GM21717 (cell line): Measurements from ENCODE around the gene MAP3K9.

Source experiments
- ATAC-seq: cut with Tn5 transposase; IDR thresholded peaks from one replicate; pipeline ENCODE4 v1.9.1; 2021; ENCODE audit warnings: mild to moderate bottlenecking, moderate library complexity; ENCODE audit not compliant: unreplicated experiment

Gene MAP3K9

DNA sequence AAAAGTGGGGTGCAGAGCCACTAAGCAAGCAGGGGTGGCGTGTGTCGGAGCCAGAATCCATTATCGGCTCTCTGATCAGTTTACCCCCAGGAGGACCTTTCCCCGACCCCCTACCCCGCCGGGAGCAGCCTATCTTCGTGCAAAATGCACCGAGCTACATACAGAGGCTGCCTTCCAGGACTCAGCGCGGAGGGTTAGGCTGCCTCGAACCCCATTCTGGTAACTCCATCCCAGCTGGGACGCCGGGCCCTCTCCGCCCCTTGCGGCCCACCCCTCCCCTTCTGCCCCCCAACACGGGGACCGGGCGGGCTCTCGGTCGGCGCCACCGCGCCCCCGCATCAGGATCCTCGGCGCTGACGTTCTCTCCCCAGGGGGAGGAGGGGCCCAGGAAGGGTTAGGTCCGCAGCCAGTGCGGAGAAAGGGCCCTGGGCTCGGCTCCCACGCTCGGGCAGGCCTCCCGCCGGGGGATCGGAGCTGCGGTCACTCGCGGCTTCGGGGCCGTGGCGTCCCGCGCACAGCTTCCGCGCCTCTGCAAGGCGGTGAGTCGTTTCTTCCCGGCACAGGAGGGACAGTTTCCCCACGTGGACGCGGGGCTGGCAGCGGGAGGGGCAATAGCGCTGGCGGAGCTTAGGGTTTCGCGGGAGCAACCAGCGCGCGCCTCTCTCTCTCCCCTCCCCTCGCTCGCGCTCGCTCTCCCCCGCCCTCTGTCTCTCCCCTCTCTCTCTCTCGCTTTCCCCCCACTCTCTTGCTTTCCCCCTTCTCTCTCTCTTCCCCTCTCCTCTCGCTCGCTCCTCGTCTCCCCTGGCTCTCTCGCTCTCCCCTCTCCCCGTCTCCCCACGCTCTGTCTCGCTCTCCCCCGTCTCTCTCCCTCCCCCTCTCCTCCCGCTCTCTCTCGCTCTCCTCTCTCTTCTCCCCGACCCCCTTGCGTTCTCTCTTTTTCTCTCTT lies 12.5 kb upstream of the MAP3K9 start:
- no peak for ATAC-seq

DNA sequence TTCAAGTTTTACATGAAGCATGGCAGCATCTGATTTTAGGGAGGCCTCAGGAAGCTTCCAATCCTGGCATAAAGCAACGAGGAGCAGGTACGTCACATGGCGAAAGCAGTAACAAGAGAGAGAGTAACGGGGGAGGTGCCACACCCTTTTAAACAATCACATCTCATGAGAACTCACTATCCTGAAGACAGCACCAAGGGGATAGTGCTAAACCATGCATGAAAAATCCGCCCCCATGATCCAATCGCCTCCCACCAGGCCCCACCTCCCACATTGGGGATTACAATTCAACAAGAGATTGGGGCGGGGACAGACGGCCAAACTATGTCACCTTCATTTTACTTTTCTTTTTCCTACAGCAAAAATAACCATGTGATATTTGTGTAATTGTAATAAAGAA lies 7.2 kb upstream of the MAP3K9 start:
- ATAC-seq, result no peak

GRCh38 chr14:70814466-70814865 lies 5.2 kb upstream of the MAP3K9 start:
- ATAC-seq, result no peak

DNA sequence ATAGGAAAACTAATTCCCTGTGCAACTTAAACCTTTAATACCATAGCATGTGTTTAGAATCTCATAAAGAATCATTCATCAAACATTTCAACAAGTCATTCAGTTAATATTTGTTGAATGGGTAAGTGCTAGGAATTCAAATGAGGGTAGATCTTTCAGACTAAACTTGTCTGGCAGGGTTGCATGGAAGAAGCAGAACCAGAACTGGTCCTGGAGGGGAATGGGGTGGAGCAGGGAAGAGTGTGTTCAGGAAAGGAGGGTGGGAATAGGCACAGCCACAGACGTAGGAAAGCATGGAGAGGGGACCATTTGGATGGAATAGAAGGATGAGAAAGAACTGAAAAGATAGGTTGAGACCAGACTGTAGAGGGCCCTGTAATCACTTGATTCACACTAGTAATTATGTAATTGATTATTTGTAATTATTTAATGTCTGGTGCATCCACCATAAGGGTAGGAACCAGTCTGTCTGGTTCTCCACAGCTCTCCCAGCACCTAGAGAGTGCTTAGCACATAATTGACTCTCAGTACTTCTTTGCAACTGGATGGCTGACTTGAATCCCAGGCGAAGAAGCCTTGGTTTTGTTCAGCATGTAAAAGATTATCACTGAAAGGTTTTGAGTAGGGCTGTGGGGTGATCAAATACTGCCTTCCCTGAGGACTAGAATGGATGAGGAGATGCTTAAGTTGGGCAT lies 3.0 kb upstream of the MAP3K9 start:
- ATAC-seq, result no peak

- no peak for ATAC-seq
Observed at GRCh38 chr14:70811578-70811977, 2.3 kb upstream of the MAP3K9 start.

- ATAC-seq, result no peak
Observed at GRCh38 chr14:70811050-70811449, 1.7 kb upstream of the MAP3K9 start.

DNA sequence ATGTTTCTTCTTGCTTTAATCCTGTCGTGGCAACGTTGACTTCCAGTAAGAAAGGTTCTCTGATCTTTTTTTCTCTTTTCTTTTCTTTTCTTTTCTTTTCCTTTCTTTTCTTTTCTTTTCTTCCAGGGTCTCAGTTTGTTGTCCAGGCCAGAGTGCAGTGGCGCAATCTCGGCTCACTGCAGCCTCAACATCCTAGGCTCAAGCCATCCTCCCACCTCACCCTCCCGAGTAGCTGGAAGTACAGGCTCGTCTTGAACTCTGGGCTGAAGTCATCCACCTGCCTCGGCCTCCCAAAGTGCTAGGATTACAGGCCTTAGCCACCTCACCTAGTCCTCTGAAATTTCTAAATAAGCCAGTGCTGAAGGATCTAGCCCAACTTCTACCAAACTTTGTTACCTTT lies 1.3 kb upstream of the MAP3K9 start:
- ATAC-seq, result no peak

- ATAC-seq, result peak; percentile 21
Observed at GRCh38 chr14:70808416-70809224, 693 bp downstream of the MAP3K9 start.

DNA sequence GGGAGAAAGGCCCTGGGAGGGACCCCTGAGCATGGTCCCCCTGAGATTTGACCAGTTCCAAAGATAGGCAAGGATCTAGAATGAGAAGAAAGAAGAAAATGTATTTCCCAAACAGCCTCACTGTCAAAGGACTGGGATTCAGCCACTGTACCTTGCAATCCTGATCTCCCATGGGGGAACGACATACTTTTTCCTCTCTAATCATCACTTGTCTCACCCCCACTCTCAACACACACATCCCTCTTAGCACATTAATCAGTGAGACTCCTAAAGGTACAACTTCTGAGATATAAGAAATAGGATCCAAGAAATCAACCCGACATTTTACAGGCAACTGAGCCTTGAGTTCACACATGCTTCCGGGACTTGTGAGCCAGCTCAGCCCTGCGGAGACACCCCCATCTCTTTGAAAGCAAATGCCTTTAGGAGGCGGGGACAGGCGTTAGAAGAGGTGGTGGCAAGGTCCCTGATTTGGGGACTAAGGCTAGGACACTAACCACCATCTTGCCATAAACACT lies 1.4 kb downstream of the MAP3K9 start:
- ATAC-seq, result no peak

DNA sequence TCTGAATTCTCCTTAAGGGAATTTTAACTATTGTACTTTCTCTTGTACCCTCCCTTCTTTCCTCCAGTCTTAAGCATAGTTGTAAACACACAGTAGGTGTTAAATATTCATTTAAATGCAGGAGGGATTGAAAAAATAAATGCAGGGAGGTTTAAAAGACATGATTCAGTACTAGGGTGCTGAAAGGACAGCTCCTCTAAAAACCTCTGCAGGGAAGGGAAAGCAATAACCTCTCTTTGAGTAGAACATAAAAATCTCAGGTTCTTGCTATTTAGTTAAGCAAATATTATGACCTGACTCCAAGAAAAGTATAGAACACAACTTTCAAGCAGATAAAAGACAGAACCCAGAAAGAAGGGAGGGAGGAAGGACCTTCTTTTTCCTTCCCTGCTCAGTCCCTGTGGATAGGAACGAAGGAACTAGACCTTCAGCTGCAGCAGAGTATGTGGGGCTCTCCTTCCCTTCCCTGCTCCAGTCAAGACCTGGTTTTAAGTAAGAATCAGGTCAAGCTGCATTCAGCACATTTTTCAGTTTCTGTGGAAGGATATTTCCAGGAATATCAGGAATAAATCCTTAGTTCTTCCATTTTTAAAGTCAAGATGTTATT lies 4.7 kb downstream of the MAP3K9 start:
- no peak for ATAC-seq

- peak; percentile 69 for ATAC-seq
Observed at GRCh38 chr14:70803321-70804310, 5.7 kb downstream of the MAP3K9 start.

GRCh38 chr14:70802379-70802778 lies 6.9 kb downstream of the MAP3K9 start:
- ATAC-seq, result no peak

DNA sequence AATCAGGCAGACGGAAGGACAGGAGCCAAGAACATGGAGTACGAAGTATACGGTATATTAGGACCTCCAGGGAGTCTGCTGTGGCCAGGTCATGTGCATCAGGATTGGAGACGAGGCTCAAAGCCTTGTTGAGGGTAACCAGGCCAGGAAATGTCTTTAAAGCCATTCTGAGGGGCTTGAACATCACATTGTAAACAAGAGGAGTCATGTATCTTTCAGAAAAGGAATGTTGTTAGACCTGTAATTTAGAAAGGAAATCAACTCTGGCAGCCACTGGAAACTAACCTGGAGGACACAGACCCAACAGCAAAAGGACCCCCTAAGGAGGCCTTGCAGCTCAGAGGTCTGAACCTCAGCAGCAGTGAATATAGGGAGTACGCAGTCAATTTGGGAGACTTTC lies 7.5 kb downstream of the MAP3K9 start:
- no peak for ATAC-seq

DNA sequence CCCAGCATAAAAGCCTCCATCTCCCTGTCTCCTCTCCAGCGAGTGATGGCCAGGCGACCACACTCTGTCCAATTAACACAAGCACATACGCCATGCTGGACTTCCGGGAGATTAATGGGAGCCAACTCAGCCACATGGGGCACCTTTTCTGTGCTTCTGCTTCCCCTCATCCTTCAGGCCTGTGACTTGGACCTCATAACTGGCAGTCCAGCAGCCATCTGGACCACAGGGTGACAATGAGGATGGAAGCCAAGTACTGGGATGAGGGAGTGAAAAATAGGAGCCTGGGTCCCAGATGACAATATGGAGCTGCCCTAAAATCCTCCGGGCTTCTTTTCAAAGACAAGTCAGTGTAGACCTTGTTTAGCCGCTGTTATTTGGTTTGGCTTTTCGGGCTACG lies 12.8 kb downstream of the MAP3K9 start:
- no peak for ATAC-seq

- no peak for ATAC-seq
Observed at GRCh38 chr14:70794294-70794693, 15.0 kb downstream of the MAP3K9 start.

- no peak for ATAC-seq
Observed at GRCh38 chr14:70793637-70794036, 15.7 kb downstream of the MAP3K9 start.

GRCh38 chr14:70792939-70793338 lies 16.4 kb downstream of the MAP3K9 start:
- ATAC-seq, result no peak

DNA sequence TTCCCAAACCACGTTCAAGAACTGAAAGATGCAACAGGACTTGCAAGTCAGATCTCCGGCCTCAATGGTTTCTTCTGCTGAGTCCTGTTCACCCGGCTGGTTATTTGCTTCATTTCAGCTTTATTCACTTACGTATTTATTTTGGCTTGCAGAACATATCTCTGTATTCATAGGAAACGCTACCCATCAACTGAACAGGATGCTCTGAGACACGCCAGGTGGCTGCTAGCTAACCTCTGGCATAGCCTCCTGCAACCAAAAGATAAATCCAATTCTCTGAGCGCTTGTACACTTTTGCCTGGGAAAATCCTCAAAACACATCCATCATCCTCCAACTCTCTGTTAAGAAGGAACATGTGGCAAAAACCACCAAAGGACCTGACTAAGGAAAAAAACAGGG lies 17.3 kb downstream of the MAP3K9 start:
- ATAC-seq, result no peak

GRCh38 chr14:70789961-70790360 lies 19.4 kb downstream of the MAP3K9 start:
- ATAC-seq, result no peak

- no peak for ATAC-seq
Observed at GRCh38 chr14:70789361-70789760, 20.0 kb downstream of the MAP3K9 start.
